K562 (cell line): ENCODE results near the gene FILIP1L. TPM values are rescaled to one million over a fixed set of nuclear protein-coding genes. Genes with fewer than 3 reads are reported as not detected.

Source experiments
- ATAC-seq: fragments of 200-7000 bp; cut with Tn5 transposase; 3 replicates; pipeline ENCODE4 v1.9.1; 2020; ENCODE audit warnings: moderate library complexity
- BruUV-seq: library from RNA; stranded (reverse); fragments of 400-500 nt; replicated peaks from 2 replicates; lab custom pipeline; 2021; lab: Mats Ljungman, UMichigan
- CTCF ChIA-PET: fragments of 300-600 bp; formaldehyde crosslinking; extraction: SDS; loops from one replicate; lab custom pipeline; 2021; ENCODE audit warnings: low intra/inter-chr PET ratio; lab: Yijun Ruan, JAX
- POLR2A ChIA-PET: fragments of 300-600, 350-650 bp; sonication (Branson Sonifier 250); formaldehyde crosslinking; extraction: SDS; loops from one replicate; lab custom pipeline; 2021; ENCODE audit warnings: antibody characterized with exemption, inconsistent platforms; lab: Yijun Ruan, JAX
- DNase-seq, 4 experiments: peaks; one replicate each; pipeline versions ENCODE4 v3.0.0 to v3.0.0-alpha.2; 2011 to 2018; ENCODE audit warnings: low spot score in 3 of 4, mixed read lengths in 3 of 4; ENCODE audit errors: extremely low read depth in 1 of 4
- FAIRE-seq: peaks from 2 replicates; lab custom pipeline; 2011; peaks lifted over from hg19 to GRCh38; lab: Jason Lieb, UNC
- H2AFZ ChIP-seq: 2 replicates; pipeline ENCODE4 v1.6.0; 2011; ENCODE audit warnings: low read depth, low read length, control low read depth, inconsistent platforms
- H3K27ac ChIP-seq: fragments of 200-600 bp; 3 replicates; pipeline ENCODE4 v1.8.0; 2011; ENCODE audit warnings: low read depth, mild to moderate bottlenecking, control low read depth, inconsistent platforms, low read length, moderate library complexity, mixed read lengths; ENCODE audit errors: extremely low read depth
- H3K27me3 ChIP-seq, 2 experiments: fragments of 300-600 bp in 1 of 2; 2 replicates in 1 of 2; 3 replicates in 1 of 2; pipeline versions ENCODE4 v1.6.0 to v1.8.0; 2011; ENCODE audit warnings: inconsistent platforms in 2 of 2, low read length in 2 of 2, mild to moderate bottlenecking in 1 of 2, mixed read lengths in 1 of 2, moderate library complexity in 1 of 2; ENCODE audit not compliant: control insufficient read depth in 2 of 2, insufficient read depth in 2 of 2
- H3K36me3 ChIP-seq: fragments of 300-600 bp; 3 replicates; pipeline ENCODE4 v1.8.0; 2011; ENCODE audit warnings: mild to moderate bottlenecking, low read length, inconsistent platforms; ENCODE audit not compliant: control insufficient read depth, insufficient read depth
- H3K4me1 ChIP-seq, 2 experiments: fragments of 200-600 bp in 1 of 2; replicated peaks in 1 of 2; 2 replicates in 1 of 2; 3 replicates in 1 of 2; pipeline versions ENCODE4 v1.5.1 to v1.8.0; 2011; ENCODE audit warnings: inconsistent platforms in 2 of 2, low read length in 2 of 2, mild to moderate bottlenecking in 1 of 2, mixed read lengths in 1 of 2, moderate library complexity in 1 of 2; ENCODE audit not compliant: control insufficient read depth in 2 of 2, insufficient read depth in 2 of 2
- H3K4me2 ChIP-seq: 2 replicates; pipeline ENCODE4 v1.6.1; 2011; ENCODE audit warnings: low read length, control low read depth, inconsistent platforms, mixed read lengths; ENCODE audit not compliant: insufficient read depth
- H3K4me3 ChIP-seq: fragments of 200-600 bp; sonication (generic), shearing (Covaris generic); 2 replicates; pipeline ENCODE4 v1.5.1; 2016; ENCODE audit warnings: control low read depth, inconsistent platforms
- H3K79me2 ChIP-seq: fragments of 200-600 bp; 3 replicates; pipeline ENCODE4 v1.8.0; 2011; ENCODE audit warnings: low read length, inconsistent platforms; ENCODE audit not compliant: control insufficient read depth, insufficient read depth
- H3K9ac ChIP-seq, 2 experiments: 2 replicates each; pipeline versions ENCODE4 v1.6.0 to v1.6.1; 2011; ENCODE audit warnings: low read depth in 2 of 2, low read length in 2 of 2, control low read depth in 1 of 2, inconsistent platforms in 1 of 2, mild to moderate bottlenecking in 1 of 2, mixed read lengths in 1 of 2; ENCODE audit not compliant: insufficient read depth in 1 of 2
- H3K9me1 ChIP-seq: one replicate; pipeline ENCODE4 v1.6.0; 2011; ENCODE audit warnings: inconsistent platforms, mild to moderate bottlenecking, low read length, moderate library complexity; ENCODE audit not compliant: control insufficient read depth, insufficient read depth
- H3K9me3 ChIP-seq: replicated peaks from 2 replicates; pipeline ENCODE4 v1.5.1; 2011; ENCODE audit warnings: low read depth, low read length, inconsistent platforms; ENCODE audit not compliant: control insufficient read depth, insufficient read depth
- H4K20me1 ChIP-seq: replicated peaks from 2 replicates; pipeline ENCODE4 v1.6.1; 2011; ENCODE audit warnings: low read length, inconsistent platforms, mixed read lengths; ENCODE audit not compliant: control insufficient read depth, insufficient read depth
- ATF7 ChIP-seq: fragments of 450-650 bp; IDR thresholded peaks from 2 replicates; pipeline ENCODE4 v1.7.1; 2014; ENCODE audit warnings: mild to moderate bottlenecking, moderate library complexity
- BRF1 ChIP-seq: IDR thresholded peaks from 3 replicates; pipeline ENCODE4 v1.6.1; 2011; ENCODE audit warnings: borderline replicate concordance, mild to moderate bottlenecking; ENCODE audit not compliant: insufficient read length; ENCODE audit errors: extremely low read depth
- CEBPG ChIP-seq, 3 experiments: fragments of 200-800 bp in 1 of 3; sonication (Bioruptor generic) in 1 of 3; sonication (generic) in 1 of 3; formaldehyde crosslinking in 1 of 3; IDR thresholded peaks in 2 of 3; conservative IDR thresholded peaks in 1 of 3; 2 replicates each; pipeline versions ENCODE4 v1.6.1 to v1.8.0; 2016 to 2022; ENCODE audit warnings: missing compliant biosample characterization in 2 of 3, missing genetic modification characterization in 2 of 3, mild to moderate bottlenecking in 1 of 3, missing genetic modification reagents in 1 of 3
- CTBP1 ChIP-seq: fragments of 450-650 bp; IDR thresholded peaks from 2 replicates; pipeline ENCODE4 v1.6.1; 2016; ENCODE audit warnings: borderline replicate concordance
- FOXJ3 ChIP-seq: sonication (generic); formaldehyde crosslinking; IDR thresholded peaks from 2 replicates; pipeline ENCODE4 v1.4.0; 2020; ENCODE audit warnings: mild to moderate bottlenecking, missing genetic modification reagents
- HMG20B ChIP-seq: fragments of 250-450 bp; sonication (Bioruptor Pico); IDR thresholded peaks from 2 replicates; pipeline ENCODE4 v1.5.0; 2021; ENCODE audit warnings: mild to moderate bottlenecking
- KLF10 ChIP-seq: fragments of 250-450 bp; sonication (Bioruptor Pico); IDR thresholded peaks from 2 replicates; pipeline ENCODE4 v1.6.1; 2021; ENCODE audit warnings: matching md5 sums
- NCOR1 ChIP-seq: fragments of 450-650 bp; IDR thresholded peaks from 2 replicates; pipeline ENCODE4 v1.6.1; 2016; ENCODE audit warnings: mild to moderate bottlenecking, moderate library complexity
- PBX2 ChIP-seq, 2 experiments: IDR thresholded peaks in 1 of 2; conservative IDR thresholded peaks in 1 of 2; 2 replicates each; pipeline ENCODE4 v1.6.1; 2016; ENCODE audit warnings: low read depth in 2 of 2, mild to moderate bottlenecking in 1 of 2, missing compliant biosample characterization in 1 of 2, missing genetic modification characterization in 1 of 2, moderate library complexity in 1 of 2
- POLR2AphosphoS5 ChIP-seq: IDR thresholded peaks from 2 replicates; pipeline ENCODE4 v1.6.1; 2011; ENCODE audit warnings: mild to moderate bottlenecking, low read depth, low read length, moderate library complexity; ENCODE audit not compliant: control insufficient read depth, insufficient read depth
- RBFOX2 ChIP-seq: fragments of 200-400 bp; formaldehyde crosslinking; IDR thresholded peaks from 2 replicates; pipeline ENCODE4 v1.6.1; 2017; ENCODE audit warnings: low read depth, mild to moderate bottlenecking, low read length, moderate library complexity
- ZNF143 ChIP-seq: sonication (generic); formaldehyde crosslinking; IDR thresholded peaks from 2 replicates; pipeline ENCODE4 v1.9.0; 2022; ENCODE audit warnings: mild to moderate bottlenecking, missing genetic modification reagents
- WGBS: fragments of 100-300 bp; shearing (Covaris generic); methylation state at CpG from one replicate; pipeline ENCODE4 v1.1.6; 2016; ENCODE audit warnings: low coverage, mixed read lengths; ENCODE audit not compliant: insufficient coverage; ENCODE audit errors: missing lambda C conversion rate; 5-methylcytosine and 5-hydroxymethylcytosine counted together
- in situ Hi-C: fragments of 300-500 bp; cut with MboI; formaldehyde crosslinking; loops from 4 replicates; pipeline ENCODE4 v1.15.0; 2018; ENCODE audit warnings: inconsistent platforms, mixed read lengths
- intact Hi-C: fragments of 100-400 bp; cut with micrococcal nuclease; formaldehyde crosslinking; loops from 2 replicates; pipeline ENCODE4 v1.14.2; 2022
- polyA plus RNA-seq, 8 experiments: library from polyadenylated mRNA; depleted of rRNA in 4 of 8; stranded (reverse) in 5 of 8; unstranded in 3 of 8; fragments of >200 nt; fragmentation: Nextera tagmentation in 2 of 8; fragmentation: Illumina TruSeq in 1 of 8; extraction: Ambion mirVana in 2 of 8; extraction: Trizol in 1 of 8; gene quantifications; 2 replicates each; pipeline versions ENCODE4 v1.2.1 to v1.2.3, GENCODE V29; 2011 to 2014; ENCODE audit warnings: inconsistent platforms in 1 of 8, missing spikeins in 1 of 8
- total RNA-seq, 7 experiments: library from RNA; depleted of rRNA in 6 of 7; stranded (reverse); fragments of >200 nt in 6 of 7; fragmentation: Illumina TruSeq in 2 of 7; extraction: Trizol in 2 of 7; gene quantifications; 2 replicates each; pipeline versions ENCODE4 v1.2.1 to v1.2.3, GENCODE V29; 2011 to 2021; ENCODE audit warnings: low replicate concordance in 1 of 7

The FILIP1L gene
- total and polyA plus RNA-seq, 9 of the 15 experiments (the other 6 are each of a cell fraction or from before 2014, with no cell fraction given): 0.50 to 2.1 (median 1.1) TPM

GRCh38 chr3:99965681-99966408 lies 148.5 kb downstream of the FILIP1L start:
- no peak for ATAC-seq
- intact Hi-C loops: no loop called here
- no peaks in the 10 kb centered on the region for H3K79me2 ChIP-seq
- no peaks in the 10 kb centered on the region for H3K27me3 ChIP-seq
- no peaks in the 10 kb centered on the region for H4K20me1 ChIP-seq
- H2AFZ ChIP-seq: no peak overlapping the region
- no peak for DNase-seq
- in situ Hi-C loops: no loop called here
- no peaks in the 10 kb centered on the region for H3K9me1 ChIP-seq
- no peak overlapping the region for H3K27ac ChIP-seq
- WGBS: 100% methylated on average over 2 of the region's 3 CpGs
- H3K4me3 ChIP-seq: no peak overlapping the region
- no peak for FAIRE-seq
- POLR2A ChIA-PET: no interaction called here
- H3K4me2 ChIP-seq: no peak overlapping the region
- no peak overlapping the region for H3K9ac ChIP-seq
- CTCF ChIA-PET: no interaction called here
- BruUV-seq: no TSS peak
- TF ChIP-seq ZNF143 (CRISPR knock-in tag): no peak
- TF ChIP-seq FOXJ3 (CRISPR knock-in tag): no peak
- TF ChIP-seq RBFOX2: no peak
- TF ChIP-seq BRF1: no peak
- no peak for TF ChIP-seq NCOR1
- no peak for TF ChIP-seq CEBPG (CRISPR knock-in tag; IDR thresholded peaks at IDR 0.05)
- TF ChIP-seq CEBPG (tag; conservative IDR thresholded peaks at IDR 0.05 in 1 of 2, IDR thresholded peaks at IDR 0.05 in 1 of 2): no peak
- TF ChIP-seq POLR2AphosphoS5: no peak
- TF ChIP-seq HMG20B (CRISPR knock-in tag): no peak
- TF ChIP-seq CTBP1: no peak
- TF ChIP-seq PBX2 (CRISPR knock-in tag; IDR thresholded peaks at IDR 0.05; ENCODE audit: low read depth): no peak
- no peak for TF ChIP-seq PBX2 (tag; conservative IDR thresholded peaks at IDR 0.05; ENCODE audit: low read depth)
- no peak for TF ChIP-seq KLF10 (CRISPR knock-in tag)
- no peak for TF ChIP-seq ATF7
- no peaks in the 10 kb centered on the region for H3K9me3 ChIP-seq
- no peaks in the 10 kb centered on the region for H3K36me3 ChIP-seq
- no peaks in the 10 kb centered on the region for H3K4me1 ChIP-seq
